Body of pancreas (tissue), 4 donors: ENCODE data around the gene CCDC50. TPM values are rescaled to one million over a fixed set of nuclear protein-coding genes. Genes with fewer than 3 reads are reported as not detected.

Experiments used
- ATAC-seq: fragments of 150-250 bp; one replicate; pipeline ENCODE4 v1.9.1; 2016
- DNase-seq, 4 donors: peaks; one replicate each; pipeline ENCODE4 v3.0.0-alpha.2; 2019
- H3K27ac ChIP-seq, 4 donors: fragments of 200-600 bp; sonication (generic); 1 replicate in 3 of 4; 2 replicates in 1 of 4; pipeline versions ENCODE4 v1.5.1 to v1.6.1; 2016 to 2019; ENCODE audit warnings: mild to moderate bottlenecking in 1 of 4, mixed read lengths in 1 of 4, moderate library complexity in 1 of 4
- H3K27me3 ChIP-seq, 2 donors: fragments of 200-600 bp; sonication (generic); one replicate each; pipeline ENCODE4 v1.6.0; 2016; ENCODE audit warnings: mild to moderate bottlenecking in 1 of 2
- H3K36me3 ChIP-seq, 2 donors: fragments of 200-600 bp; sonication (generic); replicated peaks in 1 of 2; 2 replicates each; pipeline ENCODE4 v1.5.1; 2016; ENCODE audit warnings: low read depth in 2 of 2; ENCODE audit not compliant: insufficient read depth in 1 of 2
- H3K4me1 ChIP-seq: fragments of 200-600 bp; sonication (generic); one replicate; pipeline ENCODE4 v1.6.0; 2016
- H3K4me3 ChIP-seq, 2 donors: fragments of 200-600 bp; sonication (generic); 1 replicate in 1 of 2; 2 replicates in 1 of 2; pipeline ENCODE4 v1.5.1; 2016 to 2019
- H3K9me3 ChIP-seq, 3 donors: fragments of 200-600 bp; sonication (generic); 1 replicate in 2 of 3; 2 replicates in 1 of 3; pipeline ENCODE4 v1.5.1; 2016
- CTCF ChIP-seq, 7 experiments: fragments of 450-650 bp in 4 of 7; fragments of 200-600 bp in 3 of 7; sonication (generic) in 3 of 7; IDR thresholded peaks; one replicate each; pipeline ENCODE4 v1.5.1; 2016 to 2019; ENCODE audit warnings: antibody characterized with exemption in 7 of 7
- POLR2A ChIP-seq, 3 donors: fragments of 450-650 bp; IDR thresholded peaks; one replicate each; pipeline ENCODE4 v1.6.1; 2016; ENCODE audit warnings: antibody characterized with exemption in 3 of 3, mild to moderate bottlenecking in 2 of 3
- WGBS, 2 donors: methylation state at CpG; one replicate each; pipeline ENCODE4 v1.1.5; 2017; 5-methylcytosine and 5-hydroxymethylcytosine counted together
- intact Hi-C: fragments of 100-400 bp; cut with DNase I; formaldehyde crosslinking; loops from one replicate; pipeline ENCODE4 v1.15.1; 2023
- total RNA-seq, 2 donors: library from RNA; depleted of rRNA; stranded (reverse); fragments of >200 nt; gene quantifications; one replicate each; pipeline ENCODE4 v1.1.0, GENCODE V29; 2016

CCDC50 gene
- total RNA-seq, 2 donors from 2014 or later, result 51.1 to 89.3 TPM

DNA sequence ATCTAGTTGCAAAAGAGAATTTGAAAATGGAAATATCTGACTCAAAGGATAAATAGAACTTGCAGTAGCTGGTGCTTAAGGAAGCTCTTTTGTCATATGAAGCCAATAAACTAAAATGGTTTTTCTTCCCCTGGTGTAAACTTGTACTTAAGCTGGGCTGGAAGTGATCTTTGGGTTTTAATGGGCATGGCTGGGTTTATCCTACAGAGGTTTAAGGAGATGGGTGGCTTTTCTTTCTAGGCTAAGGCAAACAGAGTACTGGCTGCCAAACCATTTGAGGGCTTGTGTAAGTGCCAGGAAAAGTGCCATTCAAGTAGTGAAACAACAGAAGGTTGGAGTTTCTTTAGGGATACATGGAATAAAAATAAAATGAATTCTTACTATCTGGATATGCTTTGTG, 13.2 kb downstream of the CCDC50 start:
- no peaks in the 10 kb centered on the region for H3K9me3 ChIP-seq
- H3K4me1 ChIP-seq, result peaks cover 56% of the 10 kb centered on the region
- no peak overlapping the region for H3K27ac ChIP-seq
- TF ChIP-seq CTCF (IDR thresholded peaks at IDR 0.05) (no peak), POLR2A (IDR thresholded peaks at IDR 0.05) (no peak)
- H3K4me3 ChIP-seq, result no peak overlapping the region
- H3K27me3 ChIP-seq, result no peaks in the 10 kb centered on the region
- ATAC-seq (no peak), DNase-seq (no peak)
- intact Hi-C loops, result no loop called here
- no peaks in the 10 kb centered on the region for H3K36me3 ChIP-seq

GRCh38 chr3:191343115-191343514, 13.9 kb downstream of the CCDC50 start:
- Histone ChIP-seq H3K36me3 (no peaks in the 10 kb centered on the region), H3K27ac (no peak overlapping the region), H3K4me1 (peaks cover 51% of the 10 kb centered on the region), H3K4me3 (no peak overlapping the region), H3K9me3 (no peaks in the 10 kb centered on the region), H3K27me3 (no peaks in the 10 kb centered on the region)
- 64 to 75% methylated on average over 4 of the region's 4 CpGs for WGBS, 2 donors
- intact Hi-C loops, result no loop called here
- DNase-seq (no peak), ATAC-seq (no peak)
- TF ChIP-seq CTCF (IDR thresholded peaks at IDR 0.05) (no peak), POLR2A (IDR thresholded peaks at IDR 0.05) (no peak)

- H3K27ac ChIP-seq, result no peak overlapping the region
- WGBS, 2 donors, result 85 to 90% methylated on average over 5 of the region's 5 CpGs
- H3K4me3 ChIP-seq, result no peak overlapping the region
- TF ChIP-seq CTCF (IDR thresholded peaks at IDR 0.05) (no peak), POLR2A (IDR thresholded peaks at IDR 0.05) (no peak)
- H3K27me3 ChIP-seq, result no peaks in the 10 kb centered on the region
- H3K4me1 ChIP-seq, result peaks cover 46% of the 10 kb centered on the region
- no peaks in the 10 kb centered on the region for H3K9me3 ChIP-seq
- no peak for DNase-seq
- intact Hi-C loops, result no loop called here
- no peaks in the 10 kb centered on the region for H3K36me3 ChIP-seq
- no peak for ATAC-seq
These were observed 14.7 kb downstream of the CCDC50 start for GRCh38 chr3:191343913-191344312.

GRCh38 chr3:191345334-191345733, 16.1 kb downstream of the CCDC50 start:
- no peaks in the 10 kb centered on the region for H3K9me3 ChIP-seq
- DNase-seq, result no peak
- no peak overlapping the region for H3K4me3 ChIP-seq
- intact Hi-C loops, result no loop called here
- WGBS, 2 donors, result 88 to 89% methylated on average over 5 of the region's 5 CpGs
- peaks cover 48% of the 10 kb centered on the region for H3K4me1 ChIP-seq
- ATAC-seq, result no peak
- no peak for TF ChIP-seq POLR2A (IDR thresholded peaks at IDR 0.05)
- no peak for TF ChIP-seq CTCF (IDR thresholded peaks at IDR 0.05)
- no peak overlapping the region for H3K27ac ChIP-seq
- H3K36me3 ChIP-seq, result no peaks in the 10 kb centered on the region
- H3K27me3 ChIP-seq, result no peaks in the 10 kb centered on the region

DNA sequence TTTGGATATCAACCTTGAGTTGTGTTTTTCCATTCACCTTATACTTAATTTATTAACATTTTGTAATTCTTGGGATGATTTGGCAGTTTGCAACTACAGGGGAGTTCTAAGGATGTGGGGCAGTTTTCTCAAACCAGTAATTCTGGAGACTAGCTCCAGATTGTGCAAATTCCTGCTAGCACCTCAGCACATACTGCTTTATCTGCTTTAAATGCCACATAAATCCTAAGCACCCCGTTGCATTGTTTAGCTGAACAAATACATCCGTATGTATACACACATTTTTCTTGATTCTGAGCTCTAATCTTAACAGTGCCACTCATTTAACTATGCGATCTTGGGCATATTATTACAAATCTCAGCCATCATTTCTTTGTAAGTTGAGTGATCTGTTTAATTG, 18.0 kb downstream of the CCDC50 start:
- Histone ChIP-seq H3K36me3 (no peaks in the 10 kb centered on the region), H3K4me1 (peaks cover 56% of the 10 kb centered on the region), H3K4me3 (no peak overlapping the region), H3K9me3 (no peaks in the 10 kb centered on the region), H3K27ac (no peak overlapping the region), H3K27me3 (no peaks in the 10 kb centered on the region)
- WGBS, 2 donors, result 45 to 48% methylated on average over 3 of the region's 3 CpGs
- no peak for TF ChIP-seq POLR2A (IDR thresholded peaks at IDR 0.05)
- TF ChIP-seq CTCF (IDR thresholded peaks at IDR 0.05), result no peak
- intact Hi-C loops, result no loop called here
- no peak for ATAC-seq
- DNase-seq, result no peak
